Natural killer cell treated with Interleukin-12 subunit alpha and Interleukin-12 subunit beta and Interleukin-15 and Interleukin-18, amount 100 ng/mL, for 72 hours (primary cell): ENCODE results near the gene BARX2. TPM values are rescaled to one million over a fixed set of nuclear protein-coding genes. Genes with fewer than 3 reads are reported as not detected.

Experiments
- ATAC-seq, 2 donors: fragments of 150-1000 bp; cut with Tn5 transposase in 1 of 2; sonication (Bioruptor Pico), chemical (Tn5 transposase) in 1 of 2; 2 replicates each; pipeline ENCODE4 v1.10.0; 2021
- DNase-seq: peaks from one replicate; pipeline ENCODE4 v3.0.0; 2022; ENCODE audit warnings: low spot score
- H3K27ac Mint-ChIP-seq, 2 donors: 1 replicate in 1 of 2; 2 replicates in 1 of 2; pipeline ENCODE4 v1.8.0; 2022; ENCODE audit warnings: mixed read lengths in 2 of 2, mild to moderate bottlenecking in 1 of 2, moderate library complexity in 1 of 2
- H3K27me3 Mint-ChIP-seq, 2 donors: 1 replicate in 1 of 2; 2 replicates in 1 of 2; pipeline ENCODE4 v1.8.0; 2022; ENCODE audit warnings: mixed read lengths in 2 of 2
- H3K36me3 Mint-ChIP-seq: one replicate; pipeline ENCODE4 v1.8.0; 2022; ENCODE audit warnings: mixed read lengths
- H3K4me1 Mint-ChIP-seq, 2 donors: 1 replicate in 1 of 2; 2 replicates in 1 of 2; pipeline ENCODE4 v1.8.0; 2022; ENCODE audit warnings: low read depth in 2 of 2, mixed read lengths in 2 of 2, mild to moderate bottlenecking in 1 of 2
- H3K4me3 Mint-ChIP-seq: one replicate; pipeline ENCODE4 v1.8.0; 2022; ENCODE audit warnings: mixed read lengths
- H3K9me3 Mint-ChIP-seq: 2 replicates; pipeline ENCODE4 v1.8.0; 2022; ENCODE audit warnings: mixed read lengths
- total RNA-seq, 2 donors: library from RNA; stranded (reverse); gene quantifications; one replicate each; pipeline ENCODE4 v1.2.3, GENCODE V29; 2022

Gene BARX2
- total RNA-seq, 2 donors from 2014 or later, result not detected

GRCh38 chr11:129396454-129396853 is 20.8 kb downstream of the BARX2 start:
- Mint-ChIP-seq H3K9me3 (peaks cover 3% of the 10 kb centered on the region), H3K27ac (no peak overlapping the region), H3K27me3 (peaks cover 22 to 41% of the 10 kb centered on the region in 2 donors), H3K4me3 (no peak overlapping the region), H3K36me3 (no peaks in the 10 kb centered on the region), H3K4me1 (no peaks in the 10 kb centered on the region)
- DNase-seq (no peak), ATAC-seq (no peak)

- no peak for DNase-seq
- no peak overlapping the region for H3K27ac Mint-ChIP-seq
- no peaks in the 10 kb centered on the region for H3K36me3 Mint-ChIP-seq
- no peak overlapping the region for H3K4me3 Mint-ChIP-seq
- H3K27me3 Mint-ChIP-seq, result peaks cover 10 to 19% of the 10 kb centered on the region in 2 donors
- H3K4me1 Mint-ChIP-seq, result no peaks in the 10 kb centered on the region
- ATAC-seq, result no peak
- peaks cover 3% of the 10 kb centered on the region for H3K9me3 Mint-ChIP-seq
These were observed 26.8 kb downstream of the BARX2 start for GRCh38 chr11:129402206-129403171.

- DNase-seq, result no peak
- Mint-ChIP-seq H3K4me3 (no peak overlapping the region), H3K4me1 (no peaks in the 10 kb centered on the region), H3K36me3 (no peaks in the 10 kb centered on the region), H3K9me3 (peaks cover 3% of the 10 kb centered on the region), H3K27ac (no peak overlapping the region), H3K27me3 (peaks cover 10 to 11% of the 10 kb centered on the region in 2 donors)
- ATAC-seq, result no peak
These were observed 29.1 kb downstream of the BARX2 start for GRCh38 chr11:129404731-129405130.

GRCh38 chr11:129408865-129409444 is 33.3 kb downstream of the BARX2 start:
- Mint-ChIP-seq H3K9me3 (no peaks in the 10 kb centered on the region), H3K4me3 (no peak overlapping the region), H3K36me3 (no peaks in the 10 kb centered on the region), H3K27me3 (peaks cover 6 to 9% of the 10 kb centered on the region in 2 donors), H3K4me1 (no peaks in the 10 kb centered on the region), H3K27ac (no peak overlapping the region)
- DNase-seq, result no peak
- no peak for ATAC-seq

- Mint-ChIP-seq H3K4me1 (no peaks in the 10 kb centered on the region), H3K4me3 (no peak overlapping the region), H3K27me3 (peaks cover 6 to 9% of the 10 kb centered on the region in 2 donors), H3K27ac (no peak overlapping the region), H3K36me3 (no peaks in the 10 kb centered on the region), H3K9me3 (no peaks in the 10 kb centered on the region)
- DNase-seq (no peak), ATAC-seq (no peak)
These were observed 34.8 kb downstream of the BARX2 start for GRCh38 chr11:129410395-129410960.

- Mint-ChIP-seq H3K4me3 (no peak overlapping the region), H3K4me1 (no peaks in the 10 kb centered on the region), H3K27me3 (peaks cover 6 to 9% of the 10 kb centered on the region in 2 donors), H3K36me3 (no peaks in the 10 kb centered on the region), H3K9me3 (no peaks in the 10 kb centered on the region), H3K27ac (no peak overlapping the region)
- ATAC-seq, result no peak
- no peak for DNase-seq
These were observed 36.8 kb downstream of the BARX2 start for GRCh38 chr11:129412494-129412893.

- Mint-ChIP-seq H3K9me3 (no peaks in the 10 kb centered on the region), H3K27ac (no peak overlapping the region), H3K4me1 (no peaks in the 10 kb centered on the region), H3K36me3 (no peaks in the 10 kb centered on the region), H3K27me3 (peaks cover 3 to 9% of the 10 kb centered on the region in 2 donors), H3K4me3 (no peak overlapping the region)
- DNase-seq (no peak), ATAC-seq (no peak)
These were observed 38.7 kb downstream of the BARX2 start for GRCh38 chr11:129414144-129414872.

- ATAC-seq (no peak), DNase-seq (no peak)
- no peaks in the 10 kb centered on the region for H3K36me3 Mint-ChIP-seq
- H3K4me3 Mint-ChIP-seq, result no peak overlapping the region
- H3K9me3 Mint-ChIP-seq, result no peaks in the 10 kb centered on the region
- H3K4me1 Mint-ChIP-seq, result no peaks in the 10 kb centered on the region
- H3K27me3 Mint-ChIP-seq, result no peaks in the 10 kb centered on the region
- H3K27ac Mint-ChIP-seq, result no peak overlapping the region
These were observed 40.6 kb downstream of the BARX2 start for GRCh38 chr11:129416080-129416820.

- no peak for DNase-seq
- Mint-ChIP-seq H3K4me1 (no peaks in the 10 kb centered on the region), H3K27me3 (peaks cover 0 to 3% of the 10 kb centered on the region in 2 donors), H3K4me3 (no peak overlapping the region), H3K9me3 (no peaks in the 10 kb centered on the region), H3K27ac (no peak overlapping the region), H3K36me3 (no peaks in the 10 kb centered on the region)
- no peak for ATAC-seq
These were observed 41.8 kb downstream of the BARX2 start for GRCh38 chr11:129417458-129417857.

- Mint-ChIP-seq H3K27me3 (peaks cover 0 to 3% of the 10 kb centered on the region in 2 donors), H3K27ac (no peak overlapping the region), H3K4me3 (no peak overlapping the region)
These were observed 42.4 kb downstream of the BARX2 start for GRCh38 chr11:129418039-129418438.

GRCh38 chr11:129419386-129419785 is 43.7 kb downstream of the BARX2 start:
- H3K27ac Mint-ChIP-seq, result no peak overlapping the region
- no peaks in the 10 kb centered on the region for H3K36me3 Mint-ChIP-seq
- no peaks in the 10 kb centered on the region for H3K9me3 Mint-ChIP-seq
- no peak overlapping the region for H3K4me3 Mint-ChIP-seq
- no peaks in the 10 kb centered on the region for H3K4me1 Mint-ChIP-seq
- DNase-seq (no peak), ATAC-seq (no peak)
- peaks cover 4 to 9% of the 10 kb centered on the region in 2 donors for H3K27me3 Mint-ChIP-seq

More at GRCh38 chr11:129418039-129418438, 42.4 kb downstream of the BARX2 start:
- H3K4me1 Mint-ChIP-seq, result no peaks in the 10 kb centered on the region
- DNase-seq (no peak), ATAC-seq (no peak)
- H3K36me3 Mint-ChIP-seq, result no peaks in the 10 kb centered on the region
- H3K9me3 Mint-ChIP-seq, result no peaks in the 10 kb centered on the region

- H3K9me3 Mint-ChIP-seq, result no peaks in the 10 kb centered on the region
- no peak for ATAC-seq
- no peak for DNase-seq
- H3K27ac Mint-ChIP-seq, result no peak overlapping the region
- no peaks in the 10 kb centered on the region for H3K4me1 Mint-ChIP-seq
- no peak overlapping the region for H3K4me3 Mint-ChIP-seq
- H3K36me3 Mint-ChIP-seq, result no peaks in the 10 kb centered on the region
- H3K27me3 Mint-ChIP-seq, result peaks cover 6 to 23% of the 10 kb centered on the region in 2 donors
These were observed 47.8 kb downstream of the BARX2 start for GRCh38 chr11:129423426-129423825.

- H3K27ac Mint-ChIP-seq, result no peak overlapping the region
- ATAC-seq (no peak), DNase-seq (no peak)
- no peak overlapping the region for H3K4me3 Mint-ChIP-seq
- H3K4me1 Mint-ChIP-seq, result no peaks in the 10 kb centered on the region
- H3K27me3 Mint-ChIP-seq, result peaks cover 6 to 23% of the 10 kb centered on the region in 2 donors
- no peaks in the 10 kb centered on the region for H3K36me3 Mint-ChIP-seq
- H3K9me3 Mint-ChIP-seq, result no peaks in the 10 kb centered on the region
These were observed 49.6 kb downstream of the BARX2 start for GRCh38 chr11:129425214-129425613.
